Stimulated activated CD8-positive, alpha-beta memory T cell treated with anti-CD3 and anti-CD28 coated beads, Interleukin-4, amount 100 ng/mL, for 1 hour (primary cell): Measurements from ENCODE around the gene ACOX1.

Experiments used
- DNase-seq, 2 donors: peaks; one replicate each; pipeline ENCODE4 v3.0.0-alpha.2; 2020; ENCODE audit warnings: low read depth in 2 of 2, low spot score in 1 of 2

ACOX1 gene

GRCh38 chr17:75937652-75938051 lies 41.3 kb downstream of the ACOX1 start:
- DNase-seq: no peak

- no peak for DNase-seq
Measured at GRCh38 chr17:75933808-75934207, 45.2 kb downstream of the ACOX1 start.

- DNase-seq: no peak
Measured at GRCh38 chr17:75932852-75933251, 46.1 kb downstream of the ACOX1 start.

GRCh38 chr17:75931062-75931461 lies 47.9 kb downstream of the ACOX1 start:
- DNase-seq: no peak

GRCh38 chr17:75927286-75927922 lies 51.6 kb downstream of the ACOX1 start:
- no peak for DNase-seq

GRCh38 chr17:75926456-75926855 lies 52.5 kb downstream of the ACOX1 start:
- DNase-seq: no peak

- DNase-seq: no peak
Measured at GRCh38 chr17:75925912-75926311, 53.1 kb downstream of the ACOX1 start.

GRCh38 chr17:75925103-75925502 lies 53.9 kb downstream of the ACOX1 start:
- no peak for DNase-seq

GRCh38 chr17:75922963-75923874 lies 55.7 kb downstream of the ACOX1 start:
- no peak for DNase-seq

- DNase-seq: no peak
Measured at GRCh38 chr17:75922173-75922961, 56.6 kb downstream of the ACOX1 start.

GRCh38 chr17:75921596-75921995 lies 57.4 kb downstream of the ACOX1 start:
- no peak for DNase-seq

GRCh38 chr17:75920045-75920560 lies 58.9 kb downstream of the ACOX1 start:
- DNase-seq: no peak

- DNase-seq: no peak
Measured at GRCh38 chr17:75919611-75920010, 59.4 kb downstream of the ACOX1 start.

GRCh38 chr17:75917917-75918445 lies 61.0 kb downstream of the ACOX1 start:
- DNase-seq: no peak

- no peak for DNase-seq
Measured at GRCh38 chr17:75917141-75917916, 61.6 kb downstream of the ACOX1 start.

GRCh38 chr17:75915268-75915667 lies 63.7 kb downstream of the ACOX1 start:
- DNase-seq: no peak

- DNase-seq: no peak
Measured at GRCh38 chr17:75914643-75915267, 64.2 kb downstream of the ACOX1 start.

GRCh38 chr17:75913537-75914210 lies 65.3 kb downstream of the ACOX1 start:
- DNase-seq: no peak

GRCh38 chr17:75910699-75911098 lies 68.3 kb downstream of the ACOX1 start:
- DNase-seq: no peak
